Suprapubic skin (tissue), 3 donors: ENCODE results near the gene TKT.

ENCODE experiments used
- CTCF ChIP-seq, 2 donors: fragments of 200-600 bp in 1 of 2; fragments of 450-650 bp in 1 of 2; sonication (generic) in 1 of 2; IDR thresholded peaks; one replicate each; pipeline ENCODE4 v1.5.1; 2016 to 2019; ENCODE audit warnings: antibody characterized with exemption in 2 of 2, mild to moderate bottlenecking in 1 of 2, moderate library complexity in 1 of 2
- POLR2AphosphoS5 ChIP-seq, 3 donors: sonication (generic); formaldehyde crosslinking; IDR thresholded peaks; one replicate each; pipeline ENCODE4 v1.6.1; 2017; ENCODE audit warnings: antibody characterized with exemption in 3 of 3

DNA sequence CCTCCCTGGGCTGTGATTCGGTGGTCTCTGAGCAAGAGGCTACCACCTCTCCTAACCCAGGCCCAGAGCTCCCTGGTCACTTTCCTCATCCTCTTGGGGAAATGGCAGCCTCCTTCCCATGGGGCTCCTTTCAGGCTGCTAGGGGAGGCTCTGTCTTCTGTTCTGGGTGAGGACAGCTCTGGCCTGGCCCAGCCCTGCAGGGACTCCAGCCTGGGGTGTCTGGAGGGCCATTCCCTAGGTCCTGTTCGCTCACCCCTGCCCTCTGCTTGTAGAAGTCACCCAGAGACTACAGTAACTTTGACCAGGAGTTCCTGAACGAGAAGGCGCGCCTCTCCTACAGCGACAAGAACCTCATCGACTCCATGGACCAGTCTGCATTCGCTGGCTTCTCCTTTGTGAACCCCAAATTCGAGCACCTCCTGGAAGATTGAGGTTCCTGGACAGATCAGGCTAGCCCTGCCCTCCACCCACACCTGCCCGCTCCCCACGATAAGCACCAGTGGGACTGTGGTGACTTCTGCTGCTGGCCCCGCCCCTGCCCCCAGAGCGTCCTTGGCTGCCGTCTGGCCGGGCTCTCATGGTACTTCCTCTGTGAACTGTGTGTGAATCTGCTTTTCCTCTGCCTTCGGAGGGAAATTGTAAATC is 63.9 kb downstream of the TKT start:
- TF ChIP-seq CTCF (IDR thresholded peaks at IDR 0.05), result no peak
- no peak for TF ChIP-seq POLR2AphosphoS5 (IDR thresholded peaks at IDR 0.05)
